ENCODE measurements around the gene ECT2L. TPM values are rescaled to one million over a fixed set of nuclear protein-coding genes. Genes with fewer than 3 reads are reported as not detected.
A peak's percentile ranks its signal among the peaks of the same experiment; 100 is the strongest.

The ECT2L gene
- total RNA-seq, 1 donor from 2014 or later: not detected

DNA sequence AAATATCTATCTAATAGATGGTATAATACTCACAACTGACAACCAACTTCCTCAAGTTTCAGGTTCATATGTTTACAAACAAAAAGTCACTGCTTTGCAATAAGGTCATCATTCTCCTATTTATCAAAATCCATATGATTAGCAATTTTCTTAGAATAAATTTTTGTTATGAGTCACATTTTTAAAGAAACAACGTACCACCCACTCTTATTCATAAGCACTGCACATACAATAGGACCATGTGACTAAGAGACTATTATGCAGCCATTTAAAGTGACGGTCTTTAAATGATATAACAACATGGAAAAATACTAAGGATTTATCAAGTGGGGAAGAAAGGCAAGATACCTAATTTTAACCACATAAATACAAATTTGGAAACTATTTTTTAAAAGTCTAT, 152.1 kb downstream of the ECT2L start:
- Mint-ChIP-seq H3K4me3 (ENCODE audit: unreplicated experiment) (no peak overlapping the region), H3K27me3 (ENCODE audit: low read depth, unreplicated experiment) (no peaks in the 10 kb centered on the region), H3K27ac (ENCODE audit: unreplicated experiment) (no peak overlapping the region), H3K36me3 (ENCODE audit: low read depth, unreplicated experiment) (peaks cover 2% of the 10 kb centered on the region), H3K9me3 (ENCODE audit: unreplicated experiment) (no peaks in the 10 kb centered on the region), H3K4me1 (ENCODE audit: low read depth, unreplicated experiment) (peaks cover 10% of the 10 kb centered on the region)
- Histone ChIP-seq H3K4me2 (ENCODE audit: low read length) (no peak overlapping the region), H3K27me3 (ENCODE audit: insufficient read depth, low read length) (no peaks in the 10 kb centered on the region), H3K27ac (ENCODE audit: low read depth, low read length) (no peak overlapping the region), H3K36me3 (ENCODE audit: insufficient read depth, low read length) (no peaks in the 10 kb centered on the region), H3K4me3 (ENCODE audit: insufficient read depth, low read depth, low read length) (no peak overlapping the region), H3K4me1 (ENCODE audit: insufficient read depth, low read length) (peaks cover 13% of the 10 kb centered on the region), H4K20me1 (ENCODE audit: insufficient read depth, low read length) (peaks cover 5% of the 10 kb centered on the region), H3K79me2 (ENCODE audit: insufficient read depth, low read length) (peaks cover 60% of the 10 kb centered on the region), H2AFZ (ENCODE audit: low read depth, low read length) (no peak overlapping the region), H3K9me3 (ENCODE audit: insufficient read depth, low read depth, low read length) (no peaks in the 10 kb centered on the region), H3K9ac (ENCODE audit: low read length) (no peak overlapping the region)
- DNase-seq (ENCODE audit: low read depth): no peak
- no peak for TF ChIP-seq CTCF (IDR thresholded peaks at IDR 0.05; ENCODE audit: insufficient read depth, low read depth, low read length)
- TF ChIP-seq EZH2 (IDR thresholded peaks at IDR 0.05; ENCODE audit: insufficient read depth, low read length): no peak
- FAIRE-seq: peak; percentile 32

DNA sequence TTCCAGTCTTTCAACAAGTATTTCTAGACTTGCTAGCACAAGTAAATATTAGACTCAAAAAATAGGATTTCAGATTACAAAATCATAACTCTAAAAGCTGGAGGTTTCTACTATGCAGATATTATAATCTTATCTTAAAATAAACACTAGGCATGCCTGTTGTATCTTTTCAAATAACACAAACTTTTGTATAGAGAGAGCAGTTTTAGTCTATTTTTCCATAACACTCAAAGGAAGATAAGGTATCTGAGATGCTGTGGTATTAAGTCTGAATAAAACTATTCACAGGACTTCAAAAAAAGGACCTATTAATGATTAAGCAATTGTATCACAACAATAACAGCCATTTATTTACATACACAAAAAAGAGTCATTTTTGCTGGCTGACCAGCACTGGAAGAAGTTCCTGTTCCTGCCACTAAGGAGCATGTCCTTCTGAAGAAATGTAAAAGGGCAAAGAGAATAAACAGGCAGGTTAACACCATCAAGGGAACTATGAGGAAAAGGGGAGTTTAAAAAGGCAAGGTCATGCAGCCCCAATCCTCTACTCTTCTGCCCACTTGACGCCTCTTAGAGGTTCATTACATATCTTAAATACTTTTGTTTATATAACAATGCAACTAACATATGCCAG, 152.8 kb downstream of the ECT2L start:
- peaks cover 67% of the 10 kb centered on the region for H3K79me2 ChIP-seq (ENCODE audit: insufficient read depth, low read length)
- no peaks in the 10 kb centered on the region for H3K27me3 Mint-ChIP-seq (ENCODE audit: low read depth, unreplicated experiment)
- no peak overlapping the region for H2AFZ ChIP-seq (ENCODE audit: low read depth, low read length)

More for the DNA sequence above, 152.8 kb downstream of the ECT2L start:
- no peaks in the 10 kb centered on the region for H3K36me3 ChIP-seq (ENCODE audit: insufficient read depth, low read length)
- Mint-ChIP-seq H3K36me3 (ENCODE audit: low read depth, unreplicated experiment) (no peaks in the 10 kb centered on the region), H3K9me3 (ENCODE audit: unreplicated experiment) (no peaks in the 10 kb centered on the region), H3K27ac (ENCODE audit: unreplicated experiment) (no peak overlapping the region), H3K4me1 (ENCODE audit: low read depth, unreplicated experiment) (peaks cover 10% of the 10 kb centered on the region), H3K4me3 (ENCODE audit: unreplicated experiment) (no peak overlapping the region)
- H3K27ac ChIP-seq (ENCODE audit: low read depth, low read length): no peak overlapping the region
- H3K27me3 ChIP-seq (ENCODE audit: insufficient read depth, low read length): no peaks in the 10 kb centered on the region
- FAIRE-seq: no peak
- H3K4me1 ChIP-seq (ENCODE audit: insufficient read depth, low read length): peaks cover 20% of the 10 kb centered on the region
- H3K4me3 ChIP-seq (ENCODE audit: insufficient read depth, low read depth, low read length): no peak overlapping the region
- H3K9me3 ChIP-seq (ENCODE audit: insufficient read depth, low read depth, low read length): no peaks in the 10 kb centered on the region
- DNase-seq (ENCODE audit: low read depth): no peak
- no peak overlapping the region for H3K9ac ChIP-seq (ENCODE audit: low read length)
- no peak overlapping the region for H3K4me2 ChIP-seq (ENCODE audit: low read length)
- no peak for TF ChIP-seq CTCF (IDR thresholded peaks at IDR 0.05; ENCODE audit: insufficient read depth, low read depth, low read length)
- TF ChIP-seq EZH2 (IDR thresholded peaks at IDR 0.05; ENCODE audit: insufficient read depth, low read length): no peak
- H4K20me1 ChIP-seq (ENCODE audit: insufficient read depth, low read length): peaks cover 11% of the 10 kb centered on the region
